ENCODE data around the gene FAM193B. TPM values are rescaled to one million over a fixed set of nuclear protein-coding genes. Genes with fewer than 3 reads are reported as not detected.

FAM193B gene
- polyA plus RNA-seq, 2 of the 4 experiments (the other 2 are of a cell fraction): 19.4 to 28.9 TPM

- ATAC-seq (no peak), DNase-seq (ENCODE audit: low read depth in 1 of 2, low spot score in 1 of 2) (no peak), FAIRE-seq (no peak)
- CTCF ChIA-PET: interaction anchor here (0.7 to 18.1 kb wide), 12 partner anchors 11 to 149 kb away, joined by 3 to 354 read pairs (median 4); partner anchors contain the start of genes DBN1, DOK3, PDLIM7 and PRR7
- TF ChIP-seq, protein P1, sequence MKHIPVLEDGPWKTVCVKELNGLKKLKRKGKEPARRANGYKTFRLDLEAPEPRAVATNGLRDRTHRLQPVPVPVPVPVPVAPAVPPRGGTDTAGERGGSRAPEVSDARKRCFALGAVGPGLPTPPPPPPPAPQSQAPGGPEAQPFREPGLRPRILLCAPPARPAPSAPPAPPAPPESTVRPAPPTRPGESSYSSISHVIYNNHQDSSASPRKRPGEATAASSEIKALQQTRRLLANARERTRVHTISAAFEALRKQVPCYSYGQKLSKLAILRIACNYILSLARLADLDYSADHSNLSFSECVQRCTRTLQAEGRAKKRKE (CRISPR knock-in tag; IDR thresholded peaks at IDR 0.05; ENCODE audit: low read depth): no peak
- TF ChIP-seq, protein P2, sequence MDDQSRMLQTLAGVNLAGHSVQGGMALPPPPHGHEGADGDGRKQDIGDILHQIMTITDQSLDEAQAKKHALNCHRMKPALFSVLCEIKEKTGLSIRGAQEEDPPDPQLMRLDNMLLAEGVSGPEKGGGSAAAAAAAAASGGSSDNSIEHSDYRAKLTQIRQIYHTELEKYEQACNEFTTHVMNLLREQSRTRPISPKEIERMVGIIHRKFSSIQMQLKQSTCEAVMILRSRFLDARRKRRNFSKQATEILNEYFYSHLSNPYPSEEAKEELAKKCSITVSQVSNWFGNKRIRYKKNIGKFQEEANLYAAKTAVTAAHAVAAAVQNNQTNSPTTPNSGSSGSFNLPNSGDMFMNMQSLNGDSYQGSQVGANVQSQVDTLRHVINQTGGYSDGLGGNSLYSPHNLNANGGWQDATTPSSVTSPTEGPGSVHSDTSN (IDR thresholded peaks at IDR 0.05): no peak
- TF ChIP-seq, protein P3, sequence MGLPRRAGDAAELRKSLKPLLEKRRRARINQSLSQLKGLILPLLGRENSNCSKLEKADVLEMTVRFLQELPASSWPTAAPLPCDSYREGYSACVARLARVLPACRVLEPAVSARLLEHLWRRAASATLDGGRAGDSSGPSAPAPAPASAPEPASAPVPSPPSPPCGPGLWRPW (IDR thresholded peaks at IDR 0.05): no peak
- TF ChIP-seq HOXB5 (CRISPR knock-in tag; IDR thresholded peaks at IDR 0.05): no peak
- POLR2A ChIA-PET: no interaction called here
- WGBS (ENCODE audit: missing lambda C conversion rate): 88% methylated on average over 7 of the region's 16 CpGs
- peaks cover 51% of the 10 kb centered on the region for H3K4me1 ChIP-seq
- H3K4me2 ChIP-seq: peak overlapping the region; percentile 9; the same call in 1 of the 3 replicates
- no peak overlapping the region for H3K4me3 ChIP-seq
- peak overlapping the region in 1 of 2 experiments; percentile 95; a peak in 3 of 6 replicates for H3K27ac ChIP-seq
- H3K9me3 ChIP-seq: no peaks in the 10 kb centered on the region
Observed at GRCh38 chr5:177490992-177491391, 63.4 kb downstream of the FAM193B start.

GRCh38 chr5:177490311-177490991 lies 63.9 kb downstream of the FAM193B start:
- Histone ChIP-seq H3K4me3 (no peak overlapping the region), H3K9me3 (no peaks in the 10 kb centered on the region), H3K4me2 (no peak overlapping the region), H3K27ac (peak overlapping the region in 1 of 2 experiments; percentile 95; a peak in 1 of 6 replicates), H3K4me1 (peaks cover 46% of the 10 kb centered on the region)
- ATAC-seq: no peak
- TF ChIP-seq MAX (IDR thresholded peaks at IDR 0.05) (no peak), RARB (CRISPR knock-in tag; IDR thresholded peaks at IDR 0.05) (no peak), SMC3 (IDR thresholded peaks at IDR 0.05) (no peak), TP53 (CRISPR knock-in tag; IDR thresholded peaks at IDR 0.05) (no peak), RFX5 (IDR thresholded peaks at IDR 0.05) (no peak), ZFP36 (IDR thresholded peaks at IDR 0.05; ENCODE audit: borderline replicate concordance, partially characterized antibody) (no peak), EHMT2 (IDR thresholded peaks at IDR 0.05; ENCODE audit: low read depth) (no peak), BHLHE40 (IDR thresholded peaks at IDR 0.05; ENCODE audit: low read depth, low read length) (no peak), CBX8 (IDR thresholded peaks at IDR 0.05) (no peak), POLR2A (IDR thresholded peaks at IDR 0.05; ENCODE audit: low read length) (no peak), ZSCAN20 (CRISPR knock-in tag; IDR thresholded peaks at IDR 0.05) (no peak), MAZ (IDR thresholded peaks at IDR 0.05; ENCODE audit: borderline replicate concordance, low read depth, low read length) (no peak), E2F6 (IDR thresholded peaks at IDR 0.05; ENCODE audit: borderline replicate concordance, low read depth) (no peak), NPAS2 (CRISPR knock-in tag; IDR thresholded peaks at IDR 0.05; ENCODE audit: borderline replicate concordance) (no peak), RAD21 (conservative IDR thresholded peaks at IDR 0.05 in 1 of 2, IDR thresholded peaks at IDR 0.05 in 1 of 2) (no peak), ZC3H11A (IDR thresholded peaks at IDR 0.05) (no peak)
- TF ChIP-seq, protein P4, sequence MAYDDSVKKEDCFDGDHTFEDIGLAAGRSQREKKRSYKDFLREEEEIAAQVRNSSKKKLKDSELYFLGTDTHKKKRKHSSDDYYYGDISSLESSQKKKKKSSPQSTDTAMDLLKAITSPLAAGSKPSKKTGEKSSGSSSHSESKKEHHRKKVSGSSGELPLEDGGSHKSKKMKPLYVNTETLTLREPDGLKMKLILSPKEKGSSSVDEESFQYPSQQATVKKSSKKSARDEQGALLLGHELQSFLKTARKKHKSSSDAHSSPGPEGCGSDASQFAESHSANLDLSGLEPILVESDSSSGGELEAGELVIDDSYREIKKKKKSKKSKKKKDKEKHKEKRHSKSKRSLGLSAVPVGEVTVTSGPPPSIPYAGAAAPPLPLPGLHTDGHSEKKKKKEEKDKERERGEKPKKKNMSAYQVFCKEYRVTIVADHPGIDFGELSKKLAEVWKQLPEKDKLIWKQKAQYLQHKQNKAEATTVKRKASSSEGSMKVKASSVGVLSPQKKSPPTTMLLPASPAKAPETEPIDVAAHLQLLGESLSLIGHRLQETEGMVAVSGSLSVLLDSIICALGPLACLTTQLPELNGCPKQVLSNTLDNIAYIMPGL (CRISPR knock-in tag; IDR thresholded peaks at IDR 0.05; ENCODE audit: borderline replicate concordance): no peak
- WGBS (ENCODE audit: missing lambda C conversion rate): 93% methylated on average over 13 of the region's 15 CpGs
- no peak for FAIRE-seq
- CTCF ChIA-PET: interaction anchor here (0.6 to 18.1 kb wide), 8 partner anchors 12 to 743 kb away, joined by 3 to 354 read pairs (median 7); partner anchors contain the start of genes DBN1, PDLIM7 and PRR7
- no peak for DNase-seq (ENCODE audit: low read depth in 1 of 2, low spot score in 1 of 2)
- POLR2A ChIA-PET: no interaction called here

Measured in A549 (cell line).